ENCODE data around the gene CREBRF. TPM values are rescaled to one million over a fixed set of nuclear protein-coding genes. Genes with fewer than 3 reads are reported as not detected.

Gene CREBRF
- total and polyA plus RNA-seq, 2 of the 8 experiments (the other 6 are each of a cell fraction or from before 2014, with no cell fraction given) = 1.2 to 4.7 TPM

- TF ChIP-seq CHD2 (IDR thresholded peaks at IDR 0.05; ENCODE audit: low read length) = no peak
- no peak for TF ChIP-seq TEAD4 (IDR thresholded peaks at IDR 0.05; ENCODE audit: low read depth, low read length)
Observed at GRCh38 chr5:173089581-173089980, 33.4 kb downstream of the CREBRF start (continued).

All from H1 (cell line).